ENCODE measurements around the gene GIT2. TPM values are rescaled to one million over a fixed set of nuclear protein-coding genes. Genes with fewer than 3 reads are reported as not detected.
A peak's percentile ranks its signal among the peaks of the same experiment; 100 is the strongest.

Gene GIT2
- total RNA-seq, 4 donors from 2014 or later = 28.7 to 46.5 (median 36.2) TPM

DNA sequence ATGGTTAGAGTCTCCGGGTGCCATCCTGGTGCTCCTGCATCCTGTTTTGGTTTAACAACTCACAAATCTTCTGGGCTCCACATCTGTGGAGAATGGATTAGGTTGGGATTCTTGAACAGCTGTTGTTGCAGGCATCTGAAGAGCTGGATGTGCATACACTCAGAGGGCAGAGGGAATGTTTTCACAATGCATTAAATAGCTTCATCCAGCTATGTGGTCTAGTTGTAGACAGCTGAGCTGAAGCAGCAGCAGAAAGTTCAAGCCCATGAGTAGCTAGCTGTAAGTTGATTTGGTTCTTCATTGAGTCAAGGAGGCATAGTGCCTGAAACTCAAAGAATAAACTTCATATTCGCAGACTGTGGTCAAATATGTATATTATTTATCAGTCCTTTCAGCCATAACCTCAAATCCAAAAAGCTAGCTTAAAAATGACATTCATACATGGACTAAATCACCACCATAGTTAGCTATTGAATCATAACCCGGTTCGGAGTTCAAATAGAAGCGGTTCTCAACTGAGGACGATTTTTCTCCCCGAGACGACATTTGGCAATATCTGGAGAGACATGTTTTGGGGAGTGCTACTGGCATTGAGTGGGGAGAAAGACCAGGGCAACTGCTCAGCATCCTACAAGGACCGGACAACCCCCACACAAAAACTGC lies 2.2 kb upstream of the GIT2 start:
- peaks cover 0 to 7% (median 2%) of the 10 kb centered on the region in 4 donors for H3K36me3 ChIP-seq
- peak overlapping the region; percentile 84 to 88 (median 86) for H3K27ac ChIP-seq (replicated peaks in 1 of 4)
- intact Hi-C loops (cut with DNase I) = loop anchor here (5.0 kb wide), 1 partner anchor 46 kb away; no protein-coding TSS in a partner anchor
- H3K4me3 ChIP-seq = peak overlapping the region; percentile 82 to 99 (median 88)
- 55% methylated on average over 9 of the region's 9 CpGs for WGBS
- no peaks in the 10 kb centered on the region for H3K27me3 ChIP-seq
- no peaks in the 10 kb centered on the region for H3K9me3 ChIP-seq
- no peak for DNase-seq (ENCODE audit: extremely low spot score)
- peaks cover 38 to 73% (median 65%) of the 10 kb centered on the region in 4 donors for H3K4me1 ChIP-seq
- no peak for TF ChIP-seq POLR2AphosphoS5 (IDR thresholded peaks at IDR 0.05)
- TF ChIP-seq POLR2A (IDR thresholded peaks at IDR 0.05; ENCODE audit: low read depth) = no peak
- no peak for TF ChIP-seq EP300 (IDR thresholded peaks at IDR 0.05)
- TF ChIP-seq, protein P1, sequence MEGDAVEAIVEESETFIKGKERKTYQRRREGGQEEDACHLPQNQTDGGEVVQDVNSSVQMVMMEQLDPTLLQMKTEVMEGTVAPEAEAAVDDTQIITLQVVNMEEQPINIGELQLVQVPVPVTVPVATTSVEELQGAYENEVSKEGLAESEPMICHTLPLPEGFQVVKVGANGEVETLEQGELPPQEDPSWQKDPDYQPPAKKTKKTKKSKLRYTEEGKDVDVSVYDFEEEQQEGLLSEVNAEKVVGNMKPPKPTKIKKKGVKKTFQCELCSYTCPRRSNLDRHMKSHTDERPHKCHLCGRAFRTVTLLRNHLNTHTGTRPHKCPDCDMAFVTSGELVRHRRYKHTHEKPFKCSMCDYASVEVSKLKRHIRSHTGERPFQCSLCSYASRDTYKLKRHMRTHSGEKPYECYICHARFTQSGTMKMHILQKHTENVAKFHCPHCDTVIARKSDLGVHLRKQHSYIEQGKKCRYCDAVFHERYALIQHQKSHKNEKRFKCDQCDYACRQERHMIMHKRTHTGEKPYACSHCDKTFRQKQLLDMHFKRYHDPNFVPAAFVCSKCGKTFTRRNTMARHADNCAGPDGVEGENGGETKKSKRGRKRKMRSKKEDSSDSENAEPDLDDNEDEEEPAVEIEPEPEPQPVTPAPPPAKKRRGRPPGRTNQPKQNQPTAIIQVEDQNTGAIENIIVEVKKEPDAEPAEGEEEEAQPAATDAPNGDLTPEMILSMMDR (IDR thresholded peaks at IDR 0.05) = no peak

DNA sequence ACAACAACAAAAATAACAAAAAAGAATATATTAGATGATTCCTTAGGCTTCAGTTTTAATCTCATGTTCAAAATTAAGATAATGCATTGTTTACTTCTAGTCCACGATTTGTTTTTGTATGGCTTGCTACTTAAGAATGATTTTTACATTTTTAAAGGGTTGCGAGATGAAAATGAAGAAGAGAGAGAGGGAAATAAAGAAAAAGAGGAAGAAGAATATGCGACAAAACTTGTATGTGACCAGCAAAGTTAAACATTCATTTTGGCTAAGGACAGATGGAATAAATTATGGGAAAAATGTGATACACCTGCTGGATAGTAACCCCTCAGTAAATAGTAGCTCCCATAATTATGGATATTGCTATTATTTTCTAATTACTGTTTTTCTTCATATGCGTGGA lies 1.2 kb upstream of the GIT2 start:
- 88% methylated on average over 4 of the region's 4 CpGs for WGBS
- no peaks in the 10 kb centered on the region for H3K9me3 ChIP-seq
- no peaks in the 10 kb centered on the region for H3K36me3 ChIP-seq
- H3K27ac ChIP-seq (replicated peaks in 1 of 4) = no peak overlapping the region
- DNase-seq (ENCODE audit: extremely low spot score) = no peak
- H3K4me3 ChIP-seq = no peak overlapping the region
- no peaks in the 10 kb centered on the region for H3K27me3 ChIP-seq
- H3K4me1 ChIP-seq = peaks cover 41 to 72% (median 68%) of the 10 kb centered on the region in 4 donors
- TF ChIP-seq, protein P1 (IDR thresholded peaks at IDR 0.05) = no peak
- TF ChIP-seq POLR2AphosphoS5 (IDR thresholded peaks at IDR 0.05) (no peak), EP300 (IDR thresholded peaks at IDR 0.05) (no peak), POLR2A (IDR thresholded peaks at IDR 0.05; ENCODE audit: low read depth) (no peak)
- intact Hi-C loops (cut with DNase I) = loop anchor here (5.0 kb wide), 1 partner anchor 45 kb away; no protein-coding TSS in a partner anchor

DNA sequence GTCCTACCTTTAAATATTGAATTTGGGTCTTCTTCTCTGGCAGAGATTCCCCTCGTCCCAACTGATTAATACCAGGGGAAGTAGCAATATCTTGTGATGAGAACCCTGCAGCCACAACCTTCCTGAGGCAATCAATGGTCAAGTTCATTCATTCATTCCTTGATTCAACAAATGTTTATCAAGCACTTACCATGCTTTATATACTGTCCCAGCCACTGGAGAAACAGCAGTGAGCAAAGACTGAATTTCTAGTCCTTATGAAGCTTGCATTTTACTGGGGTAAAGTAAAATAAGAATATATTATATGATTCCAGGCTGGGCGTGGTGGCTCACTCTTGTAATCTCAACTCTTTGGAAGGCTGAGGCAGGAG lies 300 bp upstream of the GIT2 start:
- peak overlapping the region; percentile 79 to 99 (median 94) for H3K4me3 ChIP-seq
- peaks cover 38 to 64% (median 62%) of the 10 kb centered on the region in 4 donors for H3K4me1 ChIP-seq
- TF ChIP-seq EP300 (IDR thresholded peaks at IDR 0.05) (no peak), POLR2A (IDR thresholded peaks at IDR 0.05; ENCODE audit: low read depth) (no peak)
- H3K27me3 ChIP-seq = no peaks in the 10 kb centered on the region
- H3K36me3 ChIP-seq = peaks cover 0 to 3% (median 0%) of the 10 kb centered on the region in 4 donors
- no peak for DNase-seq (ENCODE audit: extremely low spot score)
- intact Hi-C loops (cut with DNase I) = loop anchor here (5.0 kb wide), 1 partner anchor 44 kb away; no protein-coding TSS in a partner anchor
- WGBS = 50% methylated on average over 2 of the region's 2 CpGs
- no peaks in the 10 kb centered on the region for H3K9me3 ChIP-seq
- peak overlapping the region; percentile 81 to 89 (median 84) for H3K27ac ChIP-seq (replicated peaks in 1 of 4)

DNA sequence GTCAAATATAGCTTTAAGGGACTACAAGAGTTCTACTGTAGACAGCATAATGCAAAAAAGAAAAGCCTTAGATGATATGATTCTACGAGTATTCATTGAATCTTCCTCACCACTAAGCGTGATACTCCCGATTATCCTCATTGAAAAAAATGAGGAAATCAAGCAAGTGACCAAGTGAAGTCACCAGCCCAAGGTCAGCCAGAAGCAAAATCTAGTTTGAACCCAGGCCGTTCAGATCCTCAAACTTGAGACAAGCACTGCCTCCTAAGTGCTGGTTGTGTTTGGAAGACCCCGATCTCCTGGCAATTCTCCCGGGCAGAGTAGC lies 845 bp downstream of the GIT2 start:
- peak overlapping the region; percentile 81 to 89 (median 84) for H3K27ac ChIP-seq (replicated peaks in 1 of 4)
- peak overlapping the region; percentile 79 to 99 (median 94) for H3K4me3 ChIP-seq
- H3K36me3 ChIP-seq = peaks cover 0 to 14% (median 8%) of the 10 kb centered on the region in 4 donors
- intact Hi-C loops (cut with DNase I) = loop anchor here (5.0 kb wide), 1 partner anchor 43 kb away; no protein-coding TSS in a partner anchor
- no peaks in the 10 kb centered on the region for H3K9me3 ChIP-seq
- peaks cover 33 to 59% (median 56%) of the 10 kb centered on the region in 4 donors for H3K4me1 ChIP-seq
- no peak for DNase-seq (ENCODE audit: extremely low spot score)
- WGBS = 0% methylated on average over 6 of the region's 6 CpGs
- TF ChIP-seq POLR2AphosphoS5 (IDR thresholded peaks at IDR 0.05) (no peak), POLR2A (IDR thresholded peaks at IDR 0.05; ENCODE audit: low read depth) (no peak), EP300 (IDR thresholded peaks at IDR 0.05) (no peak)
- TF ChIP-seq, protein P1 (IDR thresholded peaks at IDR 0.05) = no peak
- H3K27me3 ChIP-seq = no peaks in the 10 kb centered on the region

DNA sequence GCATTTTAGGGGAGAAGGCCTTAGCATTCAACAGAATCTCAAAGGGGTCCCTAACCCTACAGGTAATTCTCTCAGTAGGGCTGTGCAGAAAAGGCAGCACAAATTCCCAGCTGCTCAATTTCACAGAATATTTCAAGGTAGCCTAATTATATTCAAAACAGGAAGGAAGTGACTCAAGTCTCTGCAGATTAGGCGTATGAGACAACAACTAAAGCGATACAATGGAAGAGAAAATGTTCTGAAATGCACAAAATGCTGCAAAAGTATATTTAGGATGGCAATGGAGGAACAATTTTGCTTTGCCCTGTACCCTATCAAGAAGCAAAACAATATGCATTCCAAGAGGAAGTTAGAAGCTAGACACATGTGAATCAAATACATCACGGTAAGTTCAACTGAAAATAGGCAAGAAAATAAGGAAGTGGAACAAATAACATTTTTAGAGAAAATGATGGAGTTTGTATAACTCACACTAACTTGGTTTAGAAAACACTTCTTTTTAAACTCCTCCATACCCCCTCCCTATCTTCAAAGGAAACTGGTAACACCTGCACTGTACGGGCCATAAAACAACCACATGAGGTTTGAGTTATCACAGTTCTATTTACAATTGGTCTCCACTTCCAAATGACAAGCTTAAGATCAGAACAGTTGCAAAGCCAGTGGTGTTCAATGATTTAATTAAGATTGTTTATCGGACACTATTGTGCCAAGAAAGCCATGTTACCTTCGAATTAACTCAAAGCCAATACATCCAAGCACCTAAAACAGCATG lies 1.6 kb downstream of the GIT2 start:
- peaks cover 34 to 64% (median 58%) of the 10 kb centered on the region in 4 donors for H3K4me1 ChIP-seq
- intact Hi-C loops (cut with DNase I) = loop anchor here (5.0 kb wide), 1 partner anchor 42 kb away; no protein-coding TSS in a partner anchor
- TF ChIP-seq POLR2A (IDR thresholded peaks at IDR 0.05; ENCODE audit: low read depth) (no peak), POLR2AphosphoS5 (IDR thresholded peaks at IDR 0.05) (no peak), EP300 (IDR thresholded peaks at IDR 0.05) (no peak)
- TF ChIP-seq, protein P1 (IDR thresholded peaks at IDR 0.05) = no peak
- H3K27me3 ChIP-seq = no peaks in the 10 kb centered on the region
- 52% methylated on average over 6 of the region's 6 CpGs for whole genome bisulfite sequencing
- H3K36me3 ChIP-seq = peaks cover 0 to 20% (median 9%) of the 10 kb centered on the region in 4 donors
- H3K9me3 ChIP-seq = no peaks in the 10 kb centered on the region
- H3K4me3 ChIP-seq = peak overlapping the region; percentile 79 to 99 (median 94)
- DNase-seq (ENCODE audit: extremely low spot score) = no peak
- peak overlapping the region in 2 of 4 donors; percentile 85 to 89 for H3K27ac ChIP-seq (replicated peaks in 1 of 4)

Data from esophagus muscularis mucosa (tissue), 4 donors.